WERI-Rb-1 (cell line): ENCODE data around the gene YES1.
"Not testable (repeated sequence)": the region's sequence is repeated elsewhere in the genome, so short reads cannot be mapped to it uniquely, and the experiment has no call there.

Source experiments
- DNase-seq: peaks from one replicate; pipeline ENCODE4 v3.0.0-alpha.2; 2020
- H3K27ac ChIP-seq: fragments of 250-450 bp; sonication (Bioruptor Pico); 2 replicates; pipeline ENCODE4 v1.5.1; 2020; ENCODE audit warnings: mild to moderate bottlenecking, moderate library complexity
- H3K27me3 ChIP-seq: fragments of 250-450 bp; sonication (Bioruptor Pico); 2 replicates; pipeline ENCODE4 v1.5.1; 2021; ENCODE audit warnings: mild to moderate bottlenecking, low read depth, moderate library complexity; ENCODE audit not compliant: insufficient read depth, severe bottlenecking
- H3K36me3 ChIP-seq: fragments of 250-450 bp; sonication (Bioruptor Pico); 2 replicates; pipeline ENCODE4 v1.5.1; 2020; ENCODE audit warnings: mild to moderate bottlenecking, moderate library complexity
- H3K4me3 ChIP-seq: 2 replicates; pipeline ENCODE4 v1.5.1; 2011; ENCODE audit warnings: low read depth, mild to moderate bottlenecking, control low read depth, low read length
- H3K9me3 ChIP-seq: fragments of 250-450 bp; sonication (Bioruptor Pico); 2 replicates; pipeline ENCODE4 v1.5.1; 2021; ENCODE audit warnings: mild to moderate bottlenecking, moderate library complexity; ENCODE audit not compliant: severe bottlenecking
- TF ChIP-seq, protein P1 (sequence below): IDR thresholded peaks from 2 replicates; pipeline ENCODE4 v1.5.1; 2011; ENCODE audit warnings: low read depth, mild to moderate bottlenecking, control low read depth, inconsistent platforms, low read length

Gene YES1

DNA sequence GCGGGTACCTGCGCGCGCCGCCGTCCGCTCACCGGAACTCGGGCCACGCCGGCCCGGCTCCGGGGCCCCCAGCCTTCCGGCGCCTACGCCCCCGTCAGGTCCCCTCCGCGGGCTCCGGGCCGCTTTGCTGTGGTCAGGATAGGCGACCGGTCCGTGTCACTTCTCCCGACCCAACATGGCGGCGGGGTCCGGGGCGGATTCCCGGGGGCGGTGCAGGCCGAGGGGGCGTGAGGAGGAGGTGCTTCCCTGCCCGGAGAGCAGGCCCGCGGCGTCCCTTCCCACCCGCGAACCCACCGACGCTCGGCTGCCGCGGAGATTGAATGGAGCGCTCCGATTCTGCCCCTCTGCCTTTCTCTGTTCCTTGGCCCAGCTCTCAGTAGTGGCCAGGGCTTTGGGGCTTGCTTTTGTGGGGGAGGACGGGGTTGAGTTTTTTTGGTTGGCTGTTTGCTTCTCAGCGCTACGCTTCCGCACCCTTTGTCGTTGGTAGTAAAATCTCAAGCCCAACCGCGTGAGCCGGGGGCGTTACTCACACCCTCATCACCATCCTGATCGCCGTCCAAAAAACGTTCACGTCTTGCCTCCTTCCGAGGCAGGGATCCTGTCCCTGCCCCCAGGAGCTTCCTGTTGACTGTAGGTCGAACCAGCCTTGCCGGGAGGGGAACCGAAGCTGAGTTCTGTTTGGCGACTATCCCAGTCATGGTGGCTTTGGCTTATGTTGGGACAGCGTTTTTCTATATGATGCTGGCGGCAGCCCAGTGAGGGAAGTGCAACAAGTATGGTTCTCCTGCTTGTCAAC is 532 bp upstream of the YES1 start:
- Histone ChIP-seq H3K36me3 (no peaks in the 10 kb centered on the region), H3K4me3 (peak overlapping the region; percentile 99), H3K9me3 (no peaks in the 10 kb centered on the region), H3K27ac (peak overlapping the region; percentile 90), H3K27me3 (no peaks in the 10 kb centered on the region)
- TF ChIP-seq, protein P1, sequence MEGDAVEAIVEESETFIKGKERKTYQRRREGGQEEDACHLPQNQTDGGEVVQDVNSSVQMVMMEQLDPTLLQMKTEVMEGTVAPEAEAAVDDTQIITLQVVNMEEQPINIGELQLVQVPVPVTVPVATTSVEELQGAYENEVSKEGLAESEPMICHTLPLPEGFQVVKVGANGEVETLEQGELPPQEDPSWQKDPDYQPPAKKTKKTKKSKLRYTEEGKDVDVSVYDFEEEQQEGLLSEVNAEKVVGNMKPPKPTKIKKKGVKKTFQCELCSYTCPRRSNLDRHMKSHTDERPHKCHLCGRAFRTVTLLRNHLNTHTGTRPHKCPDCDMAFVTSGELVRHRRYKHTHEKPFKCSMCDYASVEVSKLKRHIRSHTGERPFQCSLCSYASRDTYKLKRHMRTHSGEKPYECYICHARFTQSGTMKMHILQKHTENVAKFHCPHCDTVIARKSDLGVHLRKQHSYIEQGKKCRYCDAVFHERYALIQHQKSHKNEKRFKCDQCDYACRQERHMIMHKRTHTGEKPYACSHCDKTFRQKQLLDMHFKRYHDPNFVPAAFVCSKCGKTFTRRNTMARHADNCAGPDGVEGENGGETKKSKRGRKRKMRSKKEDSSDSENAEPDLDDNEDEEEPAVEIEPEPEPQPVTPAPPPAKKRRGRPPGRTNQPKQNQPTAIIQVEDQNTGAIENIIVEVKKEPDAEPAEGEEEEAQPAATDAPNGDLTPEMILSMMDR: no peak
- peak; percentile 89 for DNase-seq

DNA sequence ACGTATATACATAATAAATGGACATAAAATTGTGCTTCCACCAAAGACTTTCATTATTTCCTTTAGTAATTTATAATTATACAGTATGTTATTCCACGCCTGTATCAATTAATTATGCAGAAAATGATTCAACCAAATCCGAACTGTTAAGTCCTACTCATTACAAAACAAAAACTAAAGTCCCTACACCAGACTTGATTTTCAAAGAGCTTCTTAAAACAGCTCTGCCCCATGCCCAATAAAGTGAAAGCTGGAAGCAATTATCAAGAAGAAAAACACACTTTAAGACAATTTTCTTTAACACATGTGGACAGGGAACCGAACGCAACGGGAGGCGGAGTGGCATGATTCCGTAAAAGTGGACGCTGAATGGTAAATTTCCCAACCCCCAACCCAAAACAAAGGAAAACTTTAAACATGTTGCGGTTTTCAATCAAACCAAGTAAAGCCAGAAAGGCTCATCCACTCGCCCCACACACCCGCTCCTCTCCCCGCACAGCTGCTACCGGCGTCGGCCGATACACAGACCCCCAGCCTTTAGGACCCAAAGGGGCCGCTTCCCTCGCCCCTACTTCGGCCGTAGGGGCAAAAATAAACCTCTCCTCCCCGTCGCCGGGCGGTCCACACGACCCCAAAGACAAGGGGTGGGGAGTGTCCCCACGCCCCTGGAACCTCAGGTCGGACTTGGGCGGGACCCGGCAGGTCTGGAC is 705 bp downstream of the YES1 start:
- Histone ChIP-seq H3K4me3 (peak overlapping the region; percentile 99), H3K27me3 (no peaks in the 10 kb centered on the region), H3K36me3 (no peaks in the 10 kb centered on the region), H3K27ac (peak overlapping the region; percentile 90), H3K9me3 (no peaks in the 10 kb centered on the region)
- TF ChIP-seq, protein P1: no peak
- no peak for DNase-seq

DNA sequence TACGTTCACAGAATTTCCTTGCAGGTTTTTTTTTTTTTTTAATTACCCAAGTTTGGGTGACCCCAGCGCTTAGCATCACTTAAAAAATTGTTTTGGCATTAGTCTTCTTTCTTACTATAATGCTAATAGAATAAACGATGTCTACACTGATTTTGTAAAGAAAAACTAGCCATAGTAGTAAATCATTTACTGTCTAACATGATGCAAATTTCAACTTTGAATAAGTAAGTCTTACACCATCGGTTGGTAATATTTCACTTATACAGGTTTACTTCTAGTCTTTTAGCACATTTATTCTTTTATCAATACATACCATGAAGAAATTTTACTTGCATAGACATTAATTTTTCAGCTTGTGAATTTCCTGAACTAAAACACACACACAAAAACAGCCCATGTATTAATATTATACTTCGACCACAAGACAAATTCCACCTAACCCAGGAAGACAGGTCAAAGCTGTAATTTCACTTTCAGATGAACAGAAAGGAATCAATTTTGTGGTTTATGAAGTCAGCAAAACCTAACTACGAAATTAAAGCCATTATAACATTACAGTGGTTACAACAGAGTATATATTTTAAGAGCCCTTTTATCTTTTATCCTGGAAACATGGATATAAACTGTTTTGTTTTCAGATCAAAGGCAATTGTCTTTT is 1.9 kb downstream of the YES1 start:
- no peaks in the 10 kb centered on the region for H3K27me3 ChIP-seq
- no peaks in the 10 kb centered on the region for H3K36me3 ChIP-seq
- TF ChIP-seq, protein P1: no peak
- DNase-seq: no peak
- no peaks in the 10 kb centered on the region for H3K9me3 ChIP-seq
- no peak overlapping the region; the same call in 1 of the 2 replicates for H3K4me3 ChIP-seq
- no peak overlapping the region; the same call in 1 of the 2 replicates for H3K27ac ChIP-seq

DNA sequence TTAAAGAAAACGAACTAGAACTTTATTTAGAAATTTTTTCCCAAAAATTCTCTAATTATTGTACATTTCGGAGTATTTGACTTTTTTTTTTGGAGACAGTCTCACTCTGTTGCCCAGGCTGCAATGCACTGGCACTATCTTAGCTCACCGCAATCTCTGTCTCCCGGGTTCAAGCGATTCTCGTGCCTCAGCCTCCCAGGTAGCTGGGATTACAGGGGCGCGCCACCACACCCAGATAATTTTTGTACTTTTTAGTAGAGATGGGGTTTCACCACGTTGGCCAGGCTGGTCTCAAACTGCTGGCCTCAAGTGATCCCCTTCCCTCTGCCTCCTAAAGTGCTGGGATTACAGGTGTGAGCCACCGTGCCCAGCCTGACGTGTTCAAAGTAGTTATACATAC is 2.8 kb downstream of the YES1 start:
- DNase-seq, H3K4me3 ChIP-seq, H3K9me3 ChIP-seq, H3K27ac ChIP-seq, H3K27me3 ChIP-seq, H3K36me3 ChIP-seq: not testable (repeated sequence)

DNA sequence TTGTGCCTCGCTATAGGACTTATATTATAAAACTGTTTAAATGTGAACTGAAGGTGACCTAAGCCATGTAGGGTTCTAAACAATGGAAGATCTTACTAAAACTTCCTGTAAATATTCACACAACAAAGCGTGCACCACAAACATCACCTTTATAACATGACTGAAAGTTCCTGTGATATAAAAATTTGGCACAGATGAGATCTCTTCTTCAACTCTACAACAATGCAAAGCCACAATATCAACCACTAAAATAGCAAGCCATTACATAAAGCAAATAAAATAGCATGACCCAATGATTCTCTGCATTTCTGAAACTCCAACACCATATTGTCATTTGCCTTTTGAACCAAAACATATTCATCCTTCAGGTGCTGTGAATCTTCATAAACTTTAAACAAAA is 3.5 kb downstream of the YES1 start:
- no peak overlapping the region for H3K27ac ChIP-seq
- DNase-seq: no peak
- no peaks in the 10 kb centered on the region for H3K9me3 ChIP-seq
- no peaks in the 10 kb centered on the region for H3K27me3 ChIP-seq
- TF ChIP-seq, protein P1: no peak
- no peaks in the 10 kb centered on the region for H3K36me3 ChIP-seq
- no peak overlapping the region for H3K4me3 ChIP-seq

DNA sequence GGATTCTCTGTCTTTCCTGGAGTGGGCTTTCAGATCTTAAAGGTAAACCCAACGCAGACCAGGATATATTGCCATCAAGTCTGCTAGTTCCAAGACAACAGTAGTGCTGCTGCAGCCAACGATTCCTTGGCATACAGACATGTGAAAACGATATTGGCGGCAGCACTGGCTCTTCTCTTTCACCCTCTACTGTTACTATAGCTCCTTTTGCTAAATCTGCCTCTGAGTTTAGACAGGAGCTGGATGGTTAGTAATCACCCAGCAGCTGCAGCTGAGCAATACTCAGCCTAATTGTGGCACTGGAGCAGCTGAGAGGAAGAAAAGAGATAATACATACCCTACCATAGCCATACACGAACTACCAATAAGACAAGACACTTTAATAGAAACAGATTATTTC is 4.0 kb downstream of the YES1 start:
- Histone ChIP-seq H3K4me3 (no peak overlapping the region), H3K27me3 (no peaks in the 10 kb centered on the region), H3K9me3 (no peaks in the 10 kb centered on the region), H3K27ac (no peak overlapping the region), H3K36me3 (no peaks in the 10 kb centered on the region)
- no peak for DNase-seq
- TF ChIP-seq, protein P1: no peak
